Tibial nerve (tissue), 4 donors: ENCODE measurements around the gene HSD17B8. TPM values are rescaled to one million over a fixed set of nuclear protein-coding genes. Genes with fewer than 3 reads are reported as not detected.

Source experiments
- DNase-seq, 2 donors: peaks; one replicate each; pipeline ENCODE4 v3.0.0-alpha.2; 2019; ENCODE audit warnings: low spot score in 2 of 2
- H3K27ac ChIP-seq, 4 donors: fragments of 200-600 bp; sonication (generic) in 3 of 4; one replicate each; pipeline ENCODE4 v1.5.1; 2017 to 2019; ENCODE audit warnings: mild to moderate bottlenecking in 1 of 4
- H3K27me3 ChIP-seq, 2 donors: fragments of 200-600 bp; sonication (generic) in 1 of 2; one replicate each; pipeline versions ENCODE4 v1.5.1 to v1.6.0; 2017 to 2019
- H3K36me3 ChIP-seq, 3 donors: fragments of 200-600 bp; sonication (generic); one replicate each; pipeline ENCODE4 v1.5.1; 2018 to 2019
- H3K4me1 ChIP-seq, 4 donors: fragments of 200-600 bp; sonication (generic) in 3 of 4; one replicate each; pipeline ENCODE4 v1.5.1; 2017 to 2019
- H3K4me3 ChIP-seq, 4 donors: fragments of 200-600 bp; sonication (generic) in 3 of 4; one replicate each; pipeline ENCODE4 v1.5.1; 2017 to 2019; ENCODE audit warnings: mild to moderate bottlenecking in 1 of 4, moderate library complexity in 1 of 4
- H3K9me3 ChIP-seq, 4 donors: fragments of 200-600 bp; sonication (generic) in 3 of 4; one replicate each; pipeline ENCODE4 v1.5.1; 2017 to 2019
- CTCF ChIP-seq, 5 experiments: fragments of 200-600 bp in 3 of 5; fragments of 450-650 bp in 2 of 5; sonication (generic) in 3 of 5; IDR thresholded peaks; one replicate each; pipeline ENCODE4 v1.5.1; 2016 to 2019; ENCODE audit warnings: antibody characterized with exemption in 5 of 5, mild to moderate bottlenecking in 3 of 5, moderate library complexity in 2 of 5
- EP300 ChIP-seq, 2 donors: sonication (generic); formaldehyde crosslinking; IDR thresholded peaks; one replicate each; pipeline ENCODE4 v1.6.1; 2017; ENCODE audit warnings: antibody characterized with exemption in 2 of 2, mild to moderate bottlenecking in 1 of 2
- POLR2A ChIP-seq, 2 donors: fragments of 450-650 bp; IDR thresholded peaks; one replicate each; pipeline ENCODE4 v1.6.1; 2017; ENCODE audit warnings: antibody characterized with exemption in 2 of 2, mild to moderate bottlenecking in 2 of 2, moderate library complexity in 2 of 2
- WGBS, 2 donors: methylation state at CpG; one replicate each; pipeline ENCODE4 v1.1.5; 2018; 5-methylcytosine and 5-hydroxymethylcytosine counted together
- total RNA-seq, 4 donors: library from RNA; depleted of rRNA; stranded (reverse); fragments of >200 nt; gene quantifications; one replicate each; pipeline ENCODE4 v1.1.0, GENCODE V29; 2016

HSD17B8 gene
- total RNA-seq, 4 donors from 2014 or later, result 10.0 to 33.9 (median 19.1) TPM

- H3K27me3 ChIP-seq, result no peaks in the 10 kb centered on the region
- H3K36me3 ChIP-seq, result peaks cover 0 to 11% (median 0%) of the 10 kb centered on the region in 3 donors
- TF ChIP-seq POLR2A (IDR thresholded peaks at IDR 0.05), result peak; percentile 62 to 74
- peak; percentile 55 to 90 for TF ChIP-seq EP300 (IDR thresholded peaks at IDR 0.05)
- TF ChIP-seq CTCF (IDR thresholded peaks at IDR 0.05), result peak; percentile 16 to 45 (median 25)
- peak; percentile 94 to 96 for DNase-seq
- peak overlapping the region; percentile 88 to 98 (median 93) for H3K27ac ChIP-seq
- H3K4me1 ChIP-seq, result peaks cover 0 to 29% (median 17%) of the 10 kb centered on the region in 4 donors
- H3K4me3 ChIP-seq, result peak overlapping the region; percentile 42 to 68 (median 46)
- WGBS, 2 donors, result 1% methylated on average over 48 to 58 of the region's 58 CpGs
- no peaks in the 10 kb centered on the region for H3K9me3 ChIP-seq
These were observed 44.7 kb downstream of the HSD17B8 start for GRCh38 chr6:33248932-33249731.

GRCh38 chr6:33249732-33250630 is 45.5 kb downstream of the HSD17B8 start:
- H3K36me3 ChIP-seq, result peaks cover 0 to 19% (median 0%) of the 10 kb centered on the region in 3 donors
- 13 to 20% methylated on average over 15 of the region's 15 CpGs for WGBS, 2 donors
- peaks cover 0 to 29% (median 17%) of the 10 kb centered on the region in 4 donors for H3K4me1 ChIP-seq
- peak overlapping the region; percentile 42 to 68 (median 46) for H3K4me3 ChIP-seq
- TF ChIP-seq EP300 (IDR thresholded peaks at IDR 0.05) (no peak), CTCF (IDR thresholded peaks at IDR 0.05) (no peak), POLR2A (IDR thresholded peaks at IDR 0.05) (no peak)
- no peak for DNase-seq
- peak overlapping the region; percentile 78 to 98 (median 93) for H3K27ac ChIP-seq
- H3K27me3 ChIP-seq, result no peaks in the 10 kb centered on the region
- no peaks in the 10 kb centered on the region for H3K9me3 ChIP-seq

GRCh38 chr6:33250731-33251130 is 46.3 kb downstream of the HSD17B8 start:
- Histone ChIP-seq H3K27me3 (no peaks in the 10 kb centered on the region), H3K27ac (peak overlapping the region in 2 of 4 donors; percentile 89 to 98), H3K36me3 (peaks cover 0 to 22% (median 0%) of the 10 kb centered on the region in 3 donors), H3K4me1 (peaks cover 0 to 29% (median 17%) of the 10 kb centered on the region in 4 donors), H3K9me3 (no peaks in the 10 kb centered on the region), H3K4me3 (no peak overlapping the region)
- WGBS, 2 donors, result 89 to 97% methylated on average over 13 of the region's 13 CpGs
- TF ChIP-seq CTCF (IDR thresholded peaks at IDR 0.05), result no peak
- no peak for TF ChIP-seq EP300 (IDR thresholded peaks at IDR 0.05)
- TF ChIP-seq POLR2A (IDR thresholded peaks at IDR 0.05), result no peak
- DNase-seq, result no peak

- Histone ChIP-seq H3K9me3 (no peaks in the 10 kb centered on the region), H3K4me1 (peaks cover 0 to 29% (median 17%) of the 10 kb centered on the region in 4 donors), H3K27me3 (no peaks in the 10 kb centered on the region), H3K4me3 (no peak overlapping the region), H3K36me3 (peaks cover 0 to 22% (median 0%) of the 10 kb centered on the region in 3 donors), H3K27ac (no peak overlapping the region)
- 81 to 83% methylated on average over 6 of the region's 6 CpGs for WGBS, 2 donors
- TF ChIP-seq CTCF (IDR thresholded peaks at IDR 0.05) (no peak), POLR2A (IDR thresholded peaks at IDR 0.05) (no peak), EP300 (IDR thresholded peaks at IDR 0.05) (no peak)
- DNase-seq, result no peak
These were observed 47.0 kb downstream of the HSD17B8 start for GRCh38 chr6:33251395-33252012.
